Peyer's patch (tissue), 4 donors: ENCODE data around the gene AKAP6. TPM values are rescaled to one million over a fixed set of nuclear protein-coding genes. Genes with fewer than 3 reads are reported as not detected.

Source experiments
- DNase-seq, 3 donors: peaks; one replicate each; pipeline ENCODE4 v3.0.0-alpha.2; 2017 to 2019
- H3K27ac ChIP-seq, 4 donors: fragments of 200-600 bp; sonication (generic); one replicate each; pipeline ENCODE4 v1.5.1; 2016 to 2019
- H3K27me3 ChIP-seq, 2 donors: fragments of 200-600 bp; sonication (generic); one replicate each; pipeline ENCODE4 v1.5.1; 2019
- H3K36me3 ChIP-seq, 3 donors: fragments of 200-600 bp; sonication (generic); one replicate each; pipeline ENCODE4 v1.5.1; 2016 to 2019
- H3K4me1 ChIP-seq, 4 donors: fragments of 200-600 bp; sonication (generic); one replicate each; pipeline ENCODE4 v1.5.1; 2016 to 2019
- H3K4me3 ChIP-seq, 4 donors: fragments of 200-600 bp; sonication (generic); 1 replicate in 3 of 4; 2 replicates in 1 of 4; pipeline ENCODE4 v1.5.1; 2016 to 2019; ENCODE audit warnings: mild to moderate bottlenecking in 1 of 4
- H3K9me3 ChIP-seq, 4 donors: fragments of 200-600 bp; sonication (generic); one replicate each; pipeline ENCODE4 v1.5.1; 2016 to 2019; ENCODE audit warnings: mild to moderate bottlenecking in 1 of 4
- CTCF ChIP-seq, 6 experiments: fragments of 450-650 bp in 4 of 6; fragments of 200-600 bp in 2 of 6; sonication (generic) in 1 of 6; IDR thresholded peaks; one replicate each; pipeline ENCODE4 v1.5.1; 2017 to 2019; ENCODE audit warnings: antibody characterized with exemption in 6 of 6, mild to moderate bottlenecking in 3 of 6, moderate library complexity in 1 of 6
- POLR2A ChIP-seq, 2 donors: fragments of 450-650 bp; IDR thresholded peaks; one replicate each; pipeline ENCODE4 v1.5.1; 2017; ENCODE audit warnings: antibody characterized with exemption in 2 of 2, mild to moderate bottlenecking in 2 of 2, moderate library complexity in 2 of 2
- small RNA-seq, 2 donors: library from RNA; depleted of rRNA; stranded (forward); fragments of <200 nt; gene quantifications; one replicate each; pipeline ENCODE3, GENCODE V24; 2016
- total RNA-seq, 4 donors: library from RNA; depleted of rRNA; stranded (reverse); fragments of >200 nt; gene quantifications; one replicate each; pipeline ENCODE4 v1.1.0, GENCODE V29; 2016

The AKAP6 gene
- total RNA-seq, 4 donors from 2014 or later = 7.6 to 21.5 (median 12.2) TPM

GRCh38 chr14:32847867-32848266, 518.8 kb downstream of the AKAP6 start:
- H3K9me3 ChIP-seq = no peaks in the 10 kb centered on the region
- H3K36me3 ChIP-seq = no peaks in the 10 kb centered on the region
- H3K4me3 ChIP-seq = no peak overlapping the region
- no peaks in the 10 kb centered on the region for H3K27me3 ChIP-seq
- DNase-seq = no peak
- H3K4me1 ChIP-seq = no peaks in the 10 kb centered on the region
- no peak for TF ChIP-seq POLR2A (IDR thresholded peaks at IDR 0.05)
- no peak for TF ChIP-seq CTCF (IDR thresholded peaks at IDR 0.05)
- no peak overlapping the region for H3K27ac ChIP-seq

GRCh38 chr14:32865827-32866376, 536.8 kb downstream of the AKAP6 start:
- Histone ChIP-seq H3K4me3 (no peak overlapping the region), H3K4me1 (no peaks in the 10 kb centered on the region), H3K36me3 (no peaks in the 10 kb centered on the region), H3K27ac (no peak overlapping the region), H3K27me3 (no peaks in the 10 kb centered on the region), H3K9me3 (no peaks in the 10 kb centered on the region)
- TF ChIP-seq CTCF (IDR thresholded peaks at IDR 0.05) (no peak), POLR2A (IDR thresholded peaks at IDR 0.05) (no peak)
- no peak for DNase-seq

- TF ChIP-seq POLR2A (IDR thresholded peaks at IDR 0.05) (no peak), CTCF (IDR thresholded peaks at IDR 0.05) (no peak)
- Histone ChIP-seq H3K4me3 (no peak overlapping the region), H3K9me3 (no peaks in the 10 kb centered on the region), H3K27me3 (no peaks in the 10 kb centered on the region), H3K4me1 (no peaks in the 10 kb centered on the region), H3K27ac (no peak overlapping the region), H3K36me3 (no peaks in the 10 kb centered on the region)
- no peak for DNase-seq
Observed at GRCh38 chr14:32883188-32883587, 554.1 kb downstream of the AKAP6 start.

Small RNAs within 50 kb of the gene (small RNA-seq; reads per million reads assigned to genes)
- 0.12 to 0.25 reads per million in 2 donors for gene RN7SL660P

Other genes with a start within 250 kb of the AKAP6 start
- gene RNU6-7, start 127.3 kb upstream of the AKAP6 start, total RNA-seq = not detected
- not detected for gene RNU6-8, start 126.0 kb upstream of the AKAP6 start, total RNA-seq